SK-N-SH treated with all-trans-retinoic acid at 6 μM for 48 hours (cell line): ENCODE measurements around the gene RPL7A.

Source experiments
- ARNTL ChIP-seq: fragments of 450-650 bp; formaldehyde crosslinking; IDR thresholded peaks from 2 replicates; pipeline ENCODE4 v1.5.0; 2020; ENCODE audit warnings: low read depth, mild to moderate bottlenecking, moderate library complexity, borderline replicate concordance
- RARB ChIP-seq: fragments of 250-450 bp; sonication (Bioruptor Pico); IDR thresholded peaks from 2 replicates; pipeline ENCODE4 v1.8.0; 2021; ENCODE audit warnings: mild to moderate bottlenecking, moderate library complexity
- ZFP3 ChIP-seq: fragments of 250-450 bp; sonication (Bioruptor Pico); IDR thresholded peaks from 2 replicates; pipeline ENCODE4 v1.5.0; 2020; ENCODE audit warnings: mild to moderate bottlenecking, moderate library complexity
- ZNF70 ChIP-seq: fragments of 450-650 bp; formaldehyde crosslinking; IDR thresholded peaks from 2 replicates; pipeline ENCODE4 v1.5.0; 2020; ENCODE audit warnings: mild to moderate bottlenecking, moderate library complexity
- TF ChIP-seq, protein P1 (sequence below): fragments of 250-450 bp; sonication (Bioruptor Pico); IDR thresholded peaks from 2 replicates; pipeline ENCODE4 v1.8.0; 2020; ENCODE audit warnings: mild to moderate bottlenecking, moderate library complexity, borderline replicate concordance

DNA sequence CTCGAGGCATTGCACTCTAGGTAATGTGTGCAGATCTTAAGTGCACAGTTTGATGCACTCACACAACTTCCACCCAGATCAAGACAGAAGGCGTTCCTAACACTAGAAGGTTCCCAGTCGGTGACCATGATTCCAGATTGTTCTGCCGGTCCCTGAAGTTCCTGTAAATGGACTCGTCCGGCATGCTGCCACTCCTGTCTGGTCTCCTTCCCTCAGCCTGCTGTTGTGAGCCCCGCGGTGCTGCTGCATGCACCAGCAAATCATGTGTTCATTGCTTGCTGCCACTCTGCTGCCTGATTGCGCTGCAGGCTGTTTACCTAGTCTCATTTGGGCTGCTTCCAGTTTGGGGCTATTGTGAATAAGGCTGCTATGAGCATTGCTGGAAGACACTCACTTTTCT, 39.7 kb downstream of the RPL7A start:
- TF ChIP-seq ZNF70 (CRISPR knock-in tag) = no peak
- TF ChIP-seq, protein P1, sequence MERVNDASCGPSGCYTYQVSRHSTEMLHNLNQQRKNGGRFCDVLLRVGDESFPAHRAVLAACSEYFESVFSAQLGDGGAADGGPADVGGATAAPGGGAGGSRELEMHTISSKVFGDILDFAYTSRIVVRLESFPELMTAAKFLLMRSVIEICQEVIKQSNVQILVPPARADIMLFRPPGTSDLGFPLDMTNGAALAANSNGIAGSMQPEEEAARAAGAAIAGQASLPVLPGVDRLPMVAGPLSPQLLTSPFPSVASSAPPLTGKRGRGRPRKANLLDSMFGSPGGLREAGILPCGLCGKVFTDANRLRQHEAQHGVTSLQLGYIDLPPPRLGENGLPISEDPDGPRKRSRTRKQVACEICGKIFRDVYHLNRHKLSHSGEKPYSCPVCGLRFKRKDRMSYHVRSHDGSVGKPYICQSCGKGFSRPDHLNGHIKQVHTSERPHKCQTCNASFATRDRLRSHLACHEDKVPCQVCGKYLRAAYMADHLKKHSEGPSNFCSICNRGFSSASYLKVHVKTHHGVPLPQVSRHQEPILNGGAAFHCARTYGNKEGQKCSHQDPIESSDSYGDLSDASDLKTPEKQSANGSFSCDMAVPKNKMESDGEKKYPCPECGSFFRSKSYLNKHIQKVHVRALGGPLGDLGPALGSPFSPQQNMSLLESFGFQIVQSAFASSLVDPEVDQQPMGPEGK (CRISPR knock-in tag) = no peak
- TF ChIP-seq ARNTL (CRISPR knock-in tag) = no peak
- TF ChIP-seq RARB = no peak
- no peak for TF ChIP-seq ZFP3
